HCT116 (cell line): Measurements from ENCODE around the gene EXOC4. TPM values are rescaled to one million over a fixed set of nuclear protein-coding genes. Genes with fewer than 3 reads are reported as not detected.

Source experiments
- ATAC-seq: fragments of 200-7000 bp; cut with Tn5 transposase; 2 replicates; pipeline ENCODE4 v1.9.1; 2020; ENCODE audit warnings: mild to moderate bottlenecking, moderate library complexity
- BruUV-seq: library from RNA; stranded (reverse); fragments of 400-500 nt; replicated peaks from 2 replicates; lab custom pipeline; 2021; lab: Mats Ljungman, UMichigan
- CTCF ChIA-PET: fragments of 300-600 bp; sonication (Branson Sonifier 250); formaldehyde crosslinking; loops from one replicate; lab custom pipeline; 2021; ENCODE audit warnings: antibody characterized with exemption; lab: Charles Lee
- POLR2A ChIA-PET: fragments of 300-600, 350-600 bp; sonication (Branson Sonifier 250); formaldehyde crosslinking; loops from one replicate; lab custom pipeline; 2021; ENCODE audit warnings: antibody characterized with exemption; lab: Charles Lee
- RAD21 ChIA-PET, 2 experiments: fragments of 300-600 bp; sonication (Branson Sonifier 250); formaldehyde crosslinking; loops; one replicate each; lab custom pipeline; 2023; ENCODE audit warnings: low total read pairs in 2 of 2; ENCODE audit not compliant: uncharacterized antibody in 2 of 2, unreplicated experiment in 2 of 2, low non-redundant PET in 1 of 2; lab: Charles Lee
- DNase-seq: peaks from one replicate; pipeline ENCODE4 v3.0.0-alpha.2; 2010; ENCODE audit warnings: low read depth, low spot score
- H2AFZ ChIP-seq: fragments of 200-600 bp; shearing (Covaris generic), sonication (generic); 2 replicates; pipeline ENCODE4 v1.6.1; 2017; ENCODE audit warnings: low read depth, mixed run types, mixed read lengths, antibody characterized with exemption, low read length; ENCODE audit not compliant: poor library complexity, severe bottlenecking
- H3K27ac ChIP-seq: 2 replicates; pipeline ENCODE4 v1.5.1; 2012; ENCODE audit warnings: low read depth, low read length
- H3K27me3 ChIP-seq: fragments of 200-600 bp; sonication (generic); 2 replicates; pipeline ENCODE4 v1.6.1; 2016; ENCODE audit warnings: mixed run types, low read length, mixed read lengths; ENCODE audit not compliant: insufficient read depth
- H3K36me3 ChIP-seq, 2 experiments: fragments of 200-500 bp in 1 of 2; fragments of 200-600 bp in 1 of 2; sonication (Bioruptor generic) in 1 of 2; sonication (generic) in 1 of 2; 2 replicates each; pipeline versions ENCODE4 v1.5.1 to v1.6.1; 2014 to 2016; ENCODE audit warnings: low read length in 2 of 2, inconsistent platforms in 1 of 2, mixed read lengths in 1 of 2, mixed run types in 1 of 2; ENCODE audit not compliant: insufficient read depth in 2 of 2, control insufficient read depth in 1 of 2
- H3K4me1 ChIP-seq, 2 experiments: fragments of 200-600 bp in 1 of 2; sonication (generic) in 1 of 2; 2 replicates each; pipeline versions ENCODE4 v1.5.1 to v1.6.1; 2012 to 2017; ENCODE audit warnings: low read length in 2 of 2, inconsistent platforms in 1 of 2, mild to moderate bottlenecking in 1 of 2, mixed read lengths in 1 of 2, mixed run types in 1 of 2, moderate library complexity in 1 of 2; ENCODE audit not compliant: insufficient read depth in 2 of 2, control insufficient read depth in 1 of 2
- H3K4me2 ChIP-seq: fragments of 200-600 bp; sonication (generic); 2 replicates; pipeline ENCODE4 v1.6.1; 2017; ENCODE audit warnings: mixed run types, low read length, mixed read lengths
- H3K4me3 ChIP-seq, 2 experiments: fragments of 200-600 bp in 1 of 2; sonication (generic) in 1 of 2; replicated peaks in 1 of 2; 2 replicates each; pipeline ENCODE4 v1.5.1; 2011 to 2016; ENCODE audit warnings: low read length in 2 of 2, control low read depth in 1 of 2, low read depth in 1 of 2, mild to moderate bottlenecking in 1 of 2, mixed read lengths in 1 of 2, mixed run types in 1 of 2
- H3K79me2 ChIP-seq: fragments of 200-600 bp; sonication (generic); 2 replicates; pipeline ENCODE4 v1.6.1; 2017; ENCODE audit warnings: mild to moderate bottlenecking, mixed run types, low read length, moderate library complexity, mixed read lengths; ENCODE audit not compliant: insufficient read depth
- H3K9ac ChIP-seq: fragments of 200-600 bp; sonication (generic); 2 replicates; pipeline ENCODE4 v1.6.1; 2016; ENCODE audit warnings: low read length, mixed read lengths
- H3K9me2 ChIP-seq: fragments of 200-600 bp; sonication (generic), shearing (Covaris generic); 2 replicates; pipeline ENCODE4 v1.6.1; 2017; ENCODE audit warnings: mixed run types, mild to moderate bottlenecking, moderate library complexity; ENCODE audit not compliant: insufficient read depth
- H3K9me3 ChIP-seq, 2 experiments: fragments of 200-500 bp in 1 of 2; fragments of 200-600 bp in 1 of 2; sonication (Bioruptor generic) in 1 of 2; sonication (generic) in 1 of 2; 2 replicates each; pipeline ENCODE4 v1.6.1; 2014 to 2017; ENCODE audit warnings: low read length in 2 of 2, mixed read lengths in 2 of 2, inconsistent platforms in 1 of 2, low read depth in 1 of 2, mild to moderate bottlenecking in 1 of 2, mixed run types in 1 of 2, moderate library complexity in 1 of 2; ENCODE audit not compliant: control insufficient read depth in 1 of 2, insufficient read depth in 1 of 2
- H4K20me1 ChIP-seq: fragments of 200-600 bp; sonication (generic), shearing (Covaris generic); 2 replicates; pipeline ENCODE4 v1.6.1; 2017; ENCODE audit warnings: mixed run types, mild to moderate bottlenecking, moderate library complexity; ENCODE audit not compliant: insufficient read depth
- EZH2 ChIP-seq: fragments of 200-600 bp; sonication (generic); IDR thresholded peaks from 2 replicates; pipeline ENCODE4 v1.6.1; 2017; ENCODE audit warnings: antibody characterized with exemption, mixed run types
- EZH2phosphoT487 ChIP-seq: fragments of 200-600 bp; IDR thresholded peaks from 2 replicates; pipeline ENCODE4 v1.6.1; 2018; ENCODE audit warnings: antibody characterized with exemption, borderline replicate concordance
- FOSL1 ChIP-seq: IDR thresholded peaks from 2 replicates; pipeline ENCODE4 v1.6.1; 2012; ENCODE audit warnings: low read depth
- JUND ChIP-seq: IDR thresholded peaks from 2 replicates; pipeline ENCODE4 v1.6.1; 2012
- MAX ChIP-seq: IDR thresholded peaks from 2 replicates; pipeline ENCODE4 v1.6.1; 2012
- POLR2A ChIP-seq: IDR thresholded peaks from 2 replicates; pipeline ENCODE4 v1.7.0; 2011; ENCODE audit warnings: borderline replicate concordance; ENCODE audit not compliant: insufficient read depth, insufficient read length; ENCODE audit errors: extremely low read depth
- POLR2AphosphoS5 ChIP-seq: IDR thresholded peaks from 2 replicates; pipeline ENCODE4 v1.6.1; 2011; ENCODE audit warnings: mild to moderate bottlenecking, low read depth, low read length, moderate library complexity
- RAD21 ChIP-seq: IDR thresholded peaks from 2 replicates; pipeline ENCODE4 v1.6.1; 2012; ENCODE audit warnings: low read depth, mild to moderate bottlenecking
- SP1 ChIP-seq: IDR thresholded peaks from 2 replicates; pipeline ENCODE4 v1.6.1; 2012; ENCODE audit warnings: low read depth
- SRF ChIP-seq: IDR thresholded peaks from 2 replicates; pipeline ENCODE4 v1.6.1; 2012; ENCODE audit warnings: low read depth
- YY1 ChIP-seq: IDR thresholded peaks from 2 replicates; pipeline ENCODE4 v1.6.1; 2011; ENCODE audit warnings: low read length, low read depth, moderate library complexity, mild to moderate bottlenecking; ENCODE audit not compliant: insufficient replicate concordance; ENCODE audit errors: extremely low read depth
- ZBTB33 ChIP-seq: IDR thresholded peaks from 2 replicates; pipeline ENCODE4 v1.6.1; 2011; ENCODE audit warnings: mild to moderate bottlenecking, low read length, moderate library complexity; ENCODE audit not compliant: insufficient replicate concordance; ENCODE audit errors: extremely low read depth
- ZFX ChIP-seq: fragments of 450-650 bp; IDR thresholded peaks from 2 replicates; pipeline ENCODE4 v1.6.1; 2017
- ZNF274 ChIP-seq: fragments of 200-500 bp; sonication (Bioruptor generic); IDR thresholded peaks from 2 replicates; pipeline ENCODE4 v1.6.1; 2014; ENCODE audit warnings: mild to moderate bottlenecking, low read depth, low read length, inconsistent platforms
- intact Hi-C: fragments of 100-400 bp; cut with micrococcal nuclease; formaldehyde crosslinking; loops from 2 replicates; pipeline ENCODE4 v1.10.0; 2022
- total RNA-seq: library from RNA; stranded (reverse); gene quantifications from one replicate; pipeline ENCODE4 v1.2.1, GENCODE V29; 2021; ENCODE audit not compliant: unreplicated experiment
- TF ChIP-seq, protein P1 (sequence below): IDR thresholded peaks from 2 replicates; pipeline ENCODE4 v1.6.1; 2012; ENCODE audit warnings: low read depth
- TF ChIP-seq, protein P2 (sequence below): IDR thresholded peaks from 2 replicates; pipeline ENCODE4 v1.6.1; 2012
- TF ChIP-seq, protein P3 (sequence below), 3 experiments: fragments of 200-600 bp in 1 of 3; sonication (generic) in 1 of 3; IDR thresholded peaks in 2 of 3; conservative IDR thresholded peaks in 1 of 3; 2 replicates each; pipeline ENCODE4 v1.5.1; 2012 to 2017; ENCODE audit warnings: low read depth in 2 of 3, low read length in 2 of 3, antibody characterized with exemption in 1 of 3, borderline replicate concordance in 1 of 3, control low read depth in 1 of 3, mild to moderate bottlenecking in 1 of 3, mixed read lengths in 1 of 3, mixed run types in 1 of 3, moderate library complexity in 1 of 3; ENCODE audit not compliant: insufficient read depth in 1 of 3

EXOC4 gene
- total RNA-seq, 1 experiment from 2014 or later = 40.3 TPM

DNA sequence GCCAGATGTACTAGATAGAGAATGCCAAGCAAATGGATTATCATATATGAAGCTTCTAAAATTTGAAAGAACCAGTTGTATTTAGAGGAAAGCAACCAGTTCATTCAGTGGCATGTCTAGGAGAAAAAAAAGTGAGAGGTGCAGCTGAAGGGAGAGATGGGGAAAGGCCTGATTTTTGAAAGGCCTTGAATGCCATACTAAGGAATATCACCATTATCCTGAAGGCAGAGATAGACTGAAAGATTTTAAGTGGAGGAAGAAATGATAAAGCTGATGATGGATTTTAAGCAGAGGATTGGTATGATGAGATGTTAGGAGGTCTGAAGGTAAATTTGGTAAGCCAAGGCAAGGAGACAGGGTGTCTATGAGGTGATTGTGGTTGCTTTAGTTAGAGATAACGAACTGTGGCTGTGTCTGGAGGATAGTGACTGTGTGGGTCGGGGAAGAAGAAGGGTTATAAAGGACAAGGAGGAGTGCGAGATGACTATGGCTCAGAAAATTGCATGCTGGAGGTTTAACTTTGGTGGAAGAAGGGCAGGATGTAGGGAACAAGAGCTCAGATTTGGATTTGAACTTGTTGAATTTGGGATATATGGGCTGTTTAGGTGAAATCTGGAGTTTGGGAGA, 330.8 kb downstream of the EXOC4 start:
- Histone ChIP-seq H3K79me2 (no peaks in the 10 kb centered on the region), H3K4me1 (no peaks in the 10 kb centered on the region), H3K9ac (no peak overlapping the region), H3K9me2 (no peaks in the 10 kb centered on the region), H2AFZ (no peak overlapping the region), H3K36me3 (no peaks in the 10 kb centered on the region), H3K4me2 (no peak overlapping the region), H3K27me3 (no peaks in the 10 kb centered on the region), H3K9me3 (no peaks in the 10 kb centered on the region), H4K20me1 (no peaks in the 10 kb centered on the region), H3K4me3 (no peak overlapping the region), H3K27ac (no peak overlapping the region)
- no peak for DNase-seq
- intact Hi-C loops = no loop called here
- ChIA-PET CTCF (no interaction called here), POLR2A (no interaction called here), RAD21 (no interaction called here)
- BruUV-seq = no TSS peak
- TF ChIP-seq YY1 (no peak), EZH2 (no peak), JUND (no peak), POLR2A (no peak), MAX (no peak), SRF (no peak), POLR2AphosphoS5 (no peak), ZFX (no peak), RAD21 (no peak), FOSL1 (no peak), ZNF274 (no peak), SP1 (no peak), EZH2phosphoT487 (no peak), ZBTB33 (no peak)
- TF ChIP-seq, protein P1, sequence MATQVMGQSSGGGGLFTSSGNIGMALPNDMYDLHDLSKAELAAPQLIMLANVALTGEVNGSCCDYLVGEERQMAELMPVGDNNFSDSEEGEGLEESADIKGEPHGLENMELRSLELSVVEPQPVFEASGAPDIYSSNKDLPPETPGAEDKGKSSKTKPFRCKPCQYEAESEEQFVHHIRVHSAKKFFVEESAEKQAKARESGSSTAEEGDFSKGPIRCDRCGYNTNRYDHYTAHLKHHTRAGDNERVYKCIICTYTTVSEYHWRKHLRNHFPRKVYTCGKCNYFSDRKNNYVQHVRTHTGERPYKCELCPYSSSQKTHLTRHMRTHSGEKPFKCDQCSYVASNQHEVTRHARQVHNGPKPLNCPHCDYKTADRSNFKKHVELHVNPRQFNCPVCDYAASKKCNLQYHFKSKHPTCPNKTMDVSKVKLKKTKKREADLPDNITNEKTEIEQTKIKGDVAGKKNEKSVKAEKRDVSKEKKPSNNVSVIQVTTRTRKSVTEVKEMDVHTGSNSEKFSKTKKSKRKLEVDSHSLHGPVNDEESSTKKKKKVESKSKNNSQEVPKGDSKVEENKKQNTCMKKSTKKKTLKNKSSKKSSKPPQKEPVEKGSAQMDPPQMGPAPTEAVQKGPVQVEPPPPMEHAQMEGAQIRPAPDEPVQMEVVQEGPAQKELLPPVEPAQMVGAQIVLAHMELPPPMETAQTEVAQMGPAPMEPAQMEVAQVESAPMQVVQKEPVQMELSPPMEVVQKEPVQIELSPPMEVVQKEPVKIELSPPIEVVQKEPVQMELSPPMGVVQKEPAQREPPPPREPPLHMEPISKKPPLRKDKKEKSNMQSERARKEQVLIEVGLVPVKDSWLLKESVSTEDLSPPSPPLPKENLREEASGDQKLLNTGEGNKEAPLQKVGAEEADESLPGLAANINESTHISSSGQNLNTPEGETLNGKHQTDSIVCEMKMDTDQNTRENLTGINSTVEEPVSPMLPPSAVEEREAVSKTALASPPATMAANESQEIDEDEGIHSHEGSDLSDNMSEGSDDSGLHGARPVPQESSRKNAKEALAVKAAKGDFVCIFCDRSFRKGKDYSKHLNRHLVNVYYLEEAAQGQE = no peak
- TF ChIP-seq, protein P2, sequence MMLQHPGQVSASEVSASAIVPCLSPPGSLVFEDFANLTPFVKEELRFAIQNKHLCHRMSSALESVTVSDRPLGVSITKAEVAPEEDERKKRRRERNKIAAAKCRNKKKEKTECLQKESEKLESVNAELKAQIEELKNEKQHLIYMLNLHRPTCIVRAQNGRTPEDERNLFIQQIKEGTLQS = no peak
- TF ChIP-seq, protein P3, sequence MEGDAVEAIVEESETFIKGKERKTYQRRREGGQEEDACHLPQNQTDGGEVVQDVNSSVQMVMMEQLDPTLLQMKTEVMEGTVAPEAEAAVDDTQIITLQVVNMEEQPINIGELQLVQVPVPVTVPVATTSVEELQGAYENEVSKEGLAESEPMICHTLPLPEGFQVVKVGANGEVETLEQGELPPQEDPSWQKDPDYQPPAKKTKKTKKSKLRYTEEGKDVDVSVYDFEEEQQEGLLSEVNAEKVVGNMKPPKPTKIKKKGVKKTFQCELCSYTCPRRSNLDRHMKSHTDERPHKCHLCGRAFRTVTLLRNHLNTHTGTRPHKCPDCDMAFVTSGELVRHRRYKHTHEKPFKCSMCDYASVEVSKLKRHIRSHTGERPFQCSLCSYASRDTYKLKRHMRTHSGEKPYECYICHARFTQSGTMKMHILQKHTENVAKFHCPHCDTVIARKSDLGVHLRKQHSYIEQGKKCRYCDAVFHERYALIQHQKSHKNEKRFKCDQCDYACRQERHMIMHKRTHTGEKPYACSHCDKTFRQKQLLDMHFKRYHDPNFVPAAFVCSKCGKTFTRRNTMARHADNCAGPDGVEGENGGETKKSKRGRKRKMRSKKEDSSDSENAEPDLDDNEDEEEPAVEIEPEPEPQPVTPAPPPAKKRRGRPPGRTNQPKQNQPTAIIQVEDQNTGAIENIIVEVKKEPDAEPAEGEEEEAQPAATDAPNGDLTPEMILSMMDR (IDR thresholded peaks at IDR 0.05 in 2 of 3, conservative IDR thresholded peaks at IDR 0.05 in 1 of 3; ENCODE audit: borderline replicate concordance in 1 of 3, insufficient read depth in 1 of 3, low read depth in 2 of 3, low read length in 2 of 3) = no peak
- no peak for ATAC-seq
